Eye (tissue), 1 donor: ENCODE data around the gene VKORC1.

Experiments
- DNase-seq: peaks from one replicate; pipeline ENCODE4 v3.0.0-alpha.2; 2015

Gene VKORC1

DNA sequence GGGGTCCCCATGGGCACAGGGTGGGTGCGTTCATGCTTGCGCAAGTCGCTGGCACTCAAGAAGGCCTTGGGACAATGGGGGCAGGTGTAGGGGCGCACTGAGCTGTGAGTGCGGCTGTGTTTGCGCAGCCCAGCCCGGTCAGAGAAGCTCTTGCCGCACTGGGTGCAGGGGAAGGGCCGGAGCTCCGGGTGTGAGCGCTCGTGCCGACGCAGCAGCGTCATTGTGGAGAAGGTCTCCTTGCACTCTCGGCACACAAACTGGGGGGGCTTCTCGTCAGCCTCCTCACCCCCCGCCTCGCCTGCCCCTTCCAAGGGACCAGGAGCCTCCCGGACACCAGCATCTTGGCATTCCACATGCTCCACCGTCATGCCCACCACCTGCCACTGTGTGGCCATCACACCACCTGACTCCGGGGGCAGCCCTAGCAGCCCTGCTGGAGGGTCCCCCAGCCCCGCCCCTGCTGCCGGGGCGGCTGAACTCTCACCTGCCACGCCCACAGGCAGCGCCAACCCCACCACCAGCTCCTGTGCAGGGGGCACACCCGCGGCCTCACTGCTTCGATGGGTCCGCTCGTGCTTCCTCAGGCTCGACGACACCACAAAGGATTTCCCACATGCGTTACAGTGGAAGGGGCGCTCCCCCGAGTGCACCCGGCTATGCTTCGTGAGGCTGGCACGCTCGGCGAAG is 33.3 kb downstream of the VKORC1 start:
- DNase-seq = no peak

DNA sequence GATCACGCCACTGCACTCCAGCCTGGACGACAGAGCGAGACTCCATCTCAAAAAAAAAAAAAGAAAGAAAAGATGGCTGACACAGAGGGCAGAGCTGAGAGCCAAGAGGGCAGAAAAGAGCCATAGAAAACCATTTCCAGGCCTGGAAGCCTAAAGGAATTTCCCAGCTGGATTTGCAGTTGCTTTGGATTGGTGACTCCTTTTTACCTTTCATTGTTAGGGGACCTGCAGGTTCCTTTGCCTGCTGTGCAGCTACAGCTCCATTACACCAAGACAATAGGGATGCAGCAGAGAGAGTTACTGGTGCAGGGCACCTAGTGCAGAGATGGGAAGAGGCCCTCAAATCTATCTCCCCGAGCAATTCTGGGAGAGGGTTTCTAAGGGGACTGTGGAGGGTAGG is 39.0 kb downstream of the VKORC1 start:
- no peak for DNase-seq

DNA sequence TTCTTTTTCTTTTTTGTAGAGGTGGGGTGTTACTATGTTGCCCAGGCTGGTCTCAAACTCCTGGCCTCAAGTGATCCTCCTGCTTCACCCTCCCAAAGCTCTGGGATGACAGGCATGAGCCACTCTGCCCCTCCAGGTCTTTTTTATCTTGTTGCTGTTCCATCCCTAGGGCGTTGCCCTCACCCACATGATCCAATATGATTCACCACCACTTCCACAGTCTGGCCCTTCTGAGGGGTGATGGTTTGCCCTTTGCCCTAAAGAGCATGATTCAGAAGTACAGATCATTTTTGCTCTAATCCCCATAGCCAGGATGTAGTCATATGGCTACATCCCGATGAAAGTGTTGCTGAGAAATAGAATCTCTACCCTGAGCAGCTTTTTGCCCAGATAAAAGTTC is 42.5 kb downstream of the VKORC1 start:
- DNase-seq = no peak

DNA sequence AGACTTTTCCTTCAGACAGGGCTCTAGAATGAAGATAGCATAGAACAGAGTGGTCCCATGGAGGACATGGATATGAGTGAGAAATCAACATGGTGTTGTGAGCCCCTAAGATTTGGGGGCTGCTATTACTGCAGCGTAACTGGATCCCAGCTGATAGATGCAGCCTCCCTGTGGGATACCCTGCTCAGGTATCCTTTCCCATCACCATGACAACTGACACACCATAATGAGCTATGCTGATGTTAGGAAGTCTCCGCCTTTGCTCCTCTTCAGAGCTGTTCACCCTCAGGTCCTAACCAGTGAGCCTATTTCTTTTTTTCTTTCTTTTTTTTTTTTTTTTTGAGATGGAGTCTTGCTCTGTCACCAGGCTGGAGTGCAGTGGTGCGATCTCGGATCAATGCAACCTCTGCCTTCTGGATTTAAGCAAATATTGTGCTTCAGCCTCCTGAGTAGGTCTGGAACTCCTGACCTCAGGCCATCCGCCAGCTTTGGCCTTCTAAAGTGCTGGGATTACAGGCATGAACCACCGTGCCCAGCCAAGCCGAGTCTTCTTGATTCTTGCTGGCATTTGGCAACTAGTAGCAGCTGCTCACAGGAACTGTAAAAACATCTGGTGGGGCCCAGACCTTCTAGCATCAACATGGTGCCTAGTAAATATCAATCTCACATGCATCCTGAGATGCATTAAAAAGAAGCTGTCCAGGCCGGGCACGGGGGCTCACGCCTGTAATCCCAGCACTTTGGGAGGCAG is 44.1 kb downstream of the VKORC1 start:
- no peak for DNase-seq

DNA sequence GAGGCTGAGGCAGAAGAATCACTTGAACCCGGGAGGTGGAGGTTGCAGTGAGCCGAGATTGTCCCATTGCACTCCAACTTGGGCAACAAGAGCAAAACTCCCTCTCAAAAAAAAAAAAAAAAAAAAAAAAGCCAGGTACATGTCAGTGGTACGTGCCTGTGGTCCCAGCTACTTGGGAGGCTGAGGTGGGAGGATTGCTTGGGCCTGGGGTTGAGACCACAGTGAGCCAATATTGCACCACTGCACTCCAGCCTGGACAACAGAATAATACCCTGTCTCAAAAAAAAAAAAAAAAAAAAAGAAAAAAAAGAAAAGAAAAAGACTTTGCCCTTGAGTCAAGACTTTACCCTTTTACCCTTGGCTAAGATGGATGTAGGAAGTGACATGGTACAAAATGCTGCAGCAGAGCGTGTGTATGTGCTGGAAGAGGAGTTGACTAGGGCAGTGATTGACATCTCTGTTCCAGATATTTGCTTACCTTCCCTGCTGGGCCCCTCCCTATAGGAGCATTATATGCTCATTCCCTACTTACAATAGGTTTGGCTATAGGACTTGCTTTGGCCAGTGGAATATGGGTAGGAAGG is 50.6 kb downstream of the VKORC1 start:
- no peak for DNase-seq

DNA sequence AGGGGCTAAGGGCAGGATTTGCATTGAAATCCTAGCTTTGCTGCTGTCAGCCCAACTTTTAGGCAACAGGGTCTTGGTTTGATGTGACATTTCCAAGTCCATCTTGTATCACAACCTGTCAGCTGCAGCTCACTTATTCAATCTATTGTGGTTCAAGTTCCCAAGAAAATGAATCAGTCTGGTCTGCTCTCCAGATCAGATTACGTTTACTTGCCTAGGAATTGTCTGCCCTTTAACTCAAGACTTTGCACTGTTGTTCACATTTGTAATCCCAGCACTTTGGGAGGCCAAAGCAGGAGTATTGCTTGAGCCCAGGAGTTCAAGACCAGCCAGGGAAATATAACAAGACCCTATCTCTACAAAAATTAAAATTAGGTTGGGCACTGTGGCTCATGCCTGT is 51.2 kb downstream of the VKORC1 start:
- DNase-seq = no peak

- no peak for DNase-seq
These were observed 51.7 kb downstream of the VKORC1 start for GRCh38 chr16:31042866-31043265.
